Stimulated activated CD4-positive, alpha-beta T cell treated with anti-CD3 and anti-CD28 coated beads, TNF-alpha, amount 100 ng/mL, for 48 hours (primary cell): ENCODE measurements around the gene MRTO4.
"Not testable (repeated sequence)": the region's sequence is repeated elsewhere in the genome, so short reads cannot be mapped to it uniquely, and the experiment has no call there.

Experiments used
- DNase-seq, 3 donors: peaks; one replicate each; pipeline ENCODE4 v3.0.0-alpha.2; 2020; ENCODE audit warnings: low read depth in 3 of 3

The MRTO4 gene

GRCh38 chr1:19270343-19270730, 18.7 kb downstream of the MRTO4 start:
- DNase-seq: not testable (repeated sequence)

GRCh38 chr1:19272064-19272463, 20.5 kb downstream of the MRTO4 start:
- DNase-seq: no peak

GRCh38 chr1:19273106-19273843, 21.7 kb downstream of the MRTO4 start:
- DNase-seq: no peak

- DNase-seq: not testable (repeated sequence)
These were observed 22.4 kb downstream of the MRTO4 start for GRCh38 chr1:19273844-19274531.

GRCh38 chr1:19274636-19275035, 23.0 kb downstream of the MRTO4 start:
- DNase-seq: no peak

GRCh38 chr1:19283891-19284290, 32.3 kb downstream of the MRTO4 start:
- no peak for DNase-seq

GRCh38 chr1:19284881-19285280, 33.3 kb downstream of the MRTO4 start:
- no peak for DNase-seq

GRCh38 chr1:19285366-19285765, 33.8 kb downstream of the MRTO4 start:
- DNase-seq: not testable (repeated sequence)

- DNase-seq: not testable (repeated sequence)
These were observed 34.2 kb downstream of the MRTO4 start for GRCh38 chr1:19285807-19286206.

- no peak for DNase-seq
These were observed 36.0 kb downstream of the MRTO4 start for GRCh38 chr1:19287436-19288185.

GRCh38 chr1:19288324-19289241, 37.0 kb downstream of the MRTO4 start, which contains the start of gene AKR7A3:
Gene AKR7A3, minus strand, starts transcription at chr1:19288770. Its CDS starts 61 bp downstream, at chr1:19288709.
- peak; percentile 41 to 71 (median 51) for DNase-seq

GRCh38 chr1:19289244-19289643, 37.6 kb downstream of the MRTO4 start:
- DNase-seq: no peak

GRCh38 chr1:19294638-19295037, 43.0 kb downstream of the MRTO4 start:
- DNase-seq: no peak

GRCh38 chr1:19300211-19300610, 48.6 kb downstream of the MRTO4 start:
- DNase-seq: no peak

- DNase-seq: not testable (repeated sequence)
These were observed 52.5 kb downstream of the MRTO4 start for GRCh38 chr1:19304081-19304480.

GRCh38 chr1:19305880-19306279, 54.3 kb downstream of the MRTO4 start:
- DNase-seq: no peak

- DNase-seq: no peak
These were observed 55.3 kb downstream of the MRTO4 start for GRCh38 chr1:19306941-19307340.

- no peak for DNase-seq
These were observed 56.3 kb downstream of the MRTO4 start for GRCh38 chr1:19307794-19308508.

GRCh38 chr1:19308509-19308907, 56.9 kb downstream of the MRTO4 start:
- DNase-seq: no peak

GRCh38 chr1:19309123-19309813, 57.7 kb downstream of the MRTO4 start:
- DNase-seq: no peak
